ENCODE results near the gene XKRX. TPM values are rescaled to one million over a fixed set of nuclear protein-coding genes. Genes with fewer than 3 reads are reported as not detected.

The XKRX gene
- total RNA-seq, 2 donors from 2014 or later = 0.28 TPM; not detected in 1

DNA sequence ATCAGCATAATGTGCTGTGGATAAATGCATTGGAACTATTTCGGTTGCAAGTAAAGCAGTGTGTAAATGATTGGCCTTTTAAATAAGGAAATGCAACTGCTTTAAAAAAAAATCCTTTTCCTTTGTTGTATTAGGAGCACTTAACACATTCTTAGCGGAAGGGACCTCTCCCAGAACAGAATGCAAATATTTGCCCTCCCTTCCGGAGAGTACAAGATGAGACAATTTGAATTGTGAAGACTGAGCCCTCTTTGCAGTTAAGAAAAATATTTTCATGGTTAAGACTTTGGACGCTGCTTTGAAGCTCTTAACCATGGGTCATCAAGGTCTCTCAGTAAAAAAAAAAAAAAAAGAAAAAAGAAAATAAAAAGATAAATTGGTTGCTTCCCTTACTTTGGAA is 45.1 kb downstream of the XKRX start:
- no peaks in the 10 kb centered on the region for H3K9me3 ChIP-seq
- H3K4me1 ChIP-seq = no peaks in the 10 kb centered on the region
- no peak overlapping the region for H3K4me3 ChIP-seq
- H3K27me3 ChIP-seq = peaks cover 0 to 4% of the 10 kb centered on the region in 2 donors
- TF ChIP-seq, protein P1, sequence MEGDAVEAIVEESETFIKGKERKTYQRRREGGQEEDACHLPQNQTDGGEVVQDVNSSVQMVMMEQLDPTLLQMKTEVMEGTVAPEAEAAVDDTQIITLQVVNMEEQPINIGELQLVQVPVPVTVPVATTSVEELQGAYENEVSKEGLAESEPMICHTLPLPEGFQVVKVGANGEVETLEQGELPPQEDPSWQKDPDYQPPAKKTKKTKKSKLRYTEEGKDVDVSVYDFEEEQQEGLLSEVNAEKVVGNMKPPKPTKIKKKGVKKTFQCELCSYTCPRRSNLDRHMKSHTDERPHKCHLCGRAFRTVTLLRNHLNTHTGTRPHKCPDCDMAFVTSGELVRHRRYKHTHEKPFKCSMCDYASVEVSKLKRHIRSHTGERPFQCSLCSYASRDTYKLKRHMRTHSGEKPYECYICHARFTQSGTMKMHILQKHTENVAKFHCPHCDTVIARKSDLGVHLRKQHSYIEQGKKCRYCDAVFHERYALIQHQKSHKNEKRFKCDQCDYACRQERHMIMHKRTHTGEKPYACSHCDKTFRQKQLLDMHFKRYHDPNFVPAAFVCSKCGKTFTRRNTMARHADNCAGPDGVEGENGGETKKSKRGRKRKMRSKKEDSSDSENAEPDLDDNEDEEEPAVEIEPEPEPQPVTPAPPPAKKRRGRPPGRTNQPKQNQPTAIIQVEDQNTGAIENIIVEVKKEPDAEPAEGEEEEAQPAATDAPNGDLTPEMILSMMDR (IDR thresholded peaks at IDR 0.05) = no peak
- no peaks in the 10 kb centered on the region for H3K36me3 ChIP-seq
- no peak overlapping the region for H3K27ac ChIP-seq
- no peak for DNase-seq (ENCODE audit: low spot score)

DNA sequence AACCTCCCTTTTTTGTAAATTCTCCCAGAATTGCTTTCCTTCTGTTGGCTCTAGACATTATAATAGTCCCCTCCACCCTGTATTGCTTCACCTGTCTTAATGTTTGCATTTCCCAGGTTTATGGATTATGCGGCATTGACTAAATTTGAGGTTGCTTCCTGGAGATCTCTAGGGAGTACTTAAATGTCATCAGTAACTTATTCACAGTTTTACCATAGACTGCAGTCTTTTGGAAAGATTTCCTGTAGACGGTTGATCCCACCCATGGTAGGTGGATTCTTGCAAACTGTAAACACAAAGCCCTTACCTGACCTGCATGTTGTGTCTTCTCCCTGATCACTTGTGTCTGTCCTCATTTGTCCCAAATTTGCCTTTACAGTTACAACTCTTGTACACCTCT is 48.3 kb downstream of the XKRX start:
- Histone ChIP-seq H3K4me3 (no peak overlapping the region), H3K27ac (no peak overlapping the region), H3K36me3 (no peaks in the 10 kb centered on the region), H3K4me1 (no peaks in the 10 kb centered on the region), H3K9me3 (no peaks in the 10 kb centered on the region), H3K27me3 (peaks cover 0 to 4% of the 10 kb centered on the region in 2 donors)
- TF ChIP-seq, protein P1 (IDR thresholded peaks at IDR 0.05) = no peak
- DNase-seq (ENCODE audit: low spot score) = no peak

DNA sequence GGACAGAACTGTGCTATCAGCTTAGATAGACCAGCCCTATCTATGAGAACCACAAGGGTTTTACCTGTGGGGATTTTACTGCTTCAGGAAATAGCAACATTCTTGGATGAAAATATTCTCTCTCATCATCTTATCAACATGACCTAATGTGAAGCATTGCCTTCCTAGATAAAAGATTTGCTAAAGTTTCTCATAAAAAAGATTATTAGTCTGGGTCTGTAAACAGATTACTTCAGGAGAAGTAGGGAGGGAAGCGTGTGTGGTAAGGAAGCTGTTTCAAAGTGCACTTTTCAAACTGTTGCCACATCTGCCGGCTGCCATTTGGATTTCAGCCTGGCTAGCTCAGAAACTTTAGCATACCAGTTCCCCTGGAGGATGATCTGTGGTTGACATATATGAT is 54.4 kb downstream of the XKRX start, which contains the start of gene NOX1:
TSS of gene NOX1 (minus strand) at position 35 of the 400 bp plus-strand sequence. CDS start 220 bp downstream, outside the sequence.
- TF ChIP-seq, protein P1 (IDR thresholded peaks at IDR 0.05) = no peak
- H3K4me1 ChIP-seq = no peaks in the 10 kb centered on the region
- DNase-seq (ENCODE audit: low spot score) = no peak
- H3K9me3 ChIP-seq = no peaks in the 10 kb centered on the region
- H3K27ac ChIP-seq = no peak within 1 kb of the TSS
- no peak within 1 kb of the TSS for H3K4me3 ChIP-seq
- no peaks in the 10 kb centered on the region for H3K36me3 ChIP-seq
- no peaks in the 10 kb centered on the region for H3K27me3 ChIP-seq

DNA sequence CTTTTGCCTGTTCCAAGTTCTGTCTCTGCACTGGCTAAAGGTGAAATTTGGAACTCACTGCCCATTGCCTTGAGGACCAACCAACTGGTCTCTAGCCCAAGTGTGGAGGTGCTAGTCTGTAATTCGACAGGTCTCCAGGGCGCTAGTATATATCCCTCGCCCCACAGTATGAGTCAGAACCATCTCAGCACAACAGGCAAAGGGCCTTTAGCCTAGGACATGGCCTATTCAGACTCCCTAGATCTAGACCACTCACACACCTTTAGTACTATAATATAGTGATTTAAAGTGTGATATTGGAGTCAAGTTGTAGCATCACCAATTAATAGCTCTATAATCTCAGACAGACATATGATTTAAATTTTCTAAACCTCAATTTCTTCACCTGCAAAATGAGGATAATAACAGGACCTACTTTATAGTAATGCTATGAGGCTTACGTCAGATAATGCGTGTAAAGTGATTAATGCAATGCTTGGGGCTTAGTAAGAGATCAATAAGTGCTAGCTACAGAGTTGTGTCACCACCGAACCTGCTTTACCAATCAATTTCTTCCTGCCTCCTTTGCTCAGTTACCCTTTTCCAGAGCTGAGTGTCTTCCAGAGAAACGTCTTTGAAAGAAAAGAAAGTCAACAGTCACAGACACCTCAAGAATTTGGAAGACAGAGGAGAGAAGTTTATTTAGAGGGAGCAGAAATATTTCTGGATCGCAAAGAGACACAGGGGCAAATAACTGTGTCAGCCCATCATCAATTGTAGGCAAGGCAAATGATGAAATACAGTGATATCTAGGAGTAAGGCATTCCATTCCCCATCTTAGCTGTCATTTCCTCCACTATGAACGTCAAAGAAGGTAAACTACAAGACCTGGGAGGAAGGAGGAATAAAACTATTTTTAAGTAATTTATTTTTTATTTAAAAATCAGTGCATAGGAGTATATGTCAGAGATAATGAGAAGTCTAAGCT is 56.8 kb downstream of the XKRX start:
- H3K36me3 ChIP-seq = no peaks in the 10 kb centered on the region
- H3K9me3 ChIP-seq = no peaks in the 10 kb centered on the region
- no peaks in the 10 kb centered on the region for H3K4me1 ChIP-seq
- no peak for DNase-seq (ENCODE audit: low spot score)
- no peaks in the 10 kb centered on the region for H3K27me3 ChIP-seq
- H3K4me3 ChIP-seq = no peak overlapping the region
- H3K27ac ChIP-seq = no peak overlapping the region
- TF ChIP-seq, protein P1 (IDR thresholded peaks at IDR 0.05) = no peak

DNA sequence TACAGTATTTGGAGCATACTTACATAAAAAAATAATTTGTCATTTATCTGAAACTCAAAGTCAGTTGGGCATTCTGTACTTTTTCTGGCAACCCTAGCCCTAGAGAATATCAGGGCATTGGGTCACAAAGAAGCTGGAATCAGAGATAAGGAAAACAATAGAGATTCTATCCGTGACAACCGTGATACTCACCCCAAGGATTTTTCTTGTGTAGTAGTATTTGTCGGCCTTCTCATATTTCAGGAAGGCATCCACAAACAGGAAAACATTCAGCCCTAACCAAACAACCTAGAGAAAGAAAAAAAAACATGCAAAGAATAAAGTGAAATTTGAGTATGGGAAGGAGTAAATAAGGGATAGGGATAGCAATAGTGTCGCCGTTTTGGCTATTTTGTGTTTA is 58.2 kb downstream of the XKRX start:
- Histone ChIP-seq H3K27ac (no peak overlapping the region), H3K36me3 (no peaks in the 10 kb centered on the region), H3K4me1 (no peaks in the 10 kb centered on the region), H3K9me3 (no peaks in the 10 kb centered on the region), H3K27me3 (no peaks in the 10 kb centered on the region), H3K4me3 (no peak overlapping the region)
- TF ChIP-seq, protein P1 (IDR thresholded peaks at IDR 0.05) = no peak
- DNase-seq (ENCODE audit: low spot score) = no peak

Data from right atrium auricular region (tissue), 2 donors.